PFSK-1 (cell line): ENCODE measurements around the gene UBXN2A. TPM values are rescaled to one million over a fixed set of nuclear protein-coding genes. Genes with fewer than 3 reads are reported as not detected.

Source experiments
- FOXP2 ChIP-seq: optimal IDR thresholded peaks from 2 replicates; pipeline ENCODE3; 2011; ENCODE audit warnings: borderline replicate concordance, control low read depth, inconsistent platforms; ENCODE audit not compliant: insufficient read depth; ENCODE audit errors: extremely low read length, extremely low read depth
- POLR2AphosphoS5 ChIP-seq: IDR thresholded peaks from 2 replicates; pipeline ENCODE4 v1.6.1; 2012; ENCODE audit warnings: low read depth, mild to moderate bottlenecking, control low read depth, low read length, moderate library complexity
- REST ChIP-seq, 2 experiments: IDR thresholded peaks; 2 replicates each; pipeline versions ENCODE4 v1.6.1 to v1.8.0; 2011 to 2012; ENCODE audit warnings: low read depth in 2 of 2, low read length in 2 of 2, control low read depth in 1 of 2, inconsistent platforms in 1 of 2, mild to moderate bottlenecking in 1 of 2, moderate library complexity in 1 of 2; ENCODE audit not compliant: insufficient read depth in 1 of 2
- SIN3A ChIP-seq: IDR thresholded peaks from 2 replicates; pipeline ENCODE4 v1.6.1; 2012; ENCODE audit warnings: mild to moderate bottlenecking, low read length, moderate library complexity, borderline replicate concordance; ENCODE audit not compliant: insufficient read depth
- TAF1 ChIP-seq: IDR thresholded peaks from 2 replicates; pipeline ENCODE4 v1.6.1; 2012; ENCODE audit warnings: low read length, control low read depth, borderline replicate concordance; ENCODE audit not compliant: insufficient read depth
- polyA plus RNA-seq: library from polyadenylated mRNA; unstranded; fragments of >200 nt; gene quantifications from one replicate; pipeline ENCODE4 v1.2.1, GENCODE V29; 2012; ENCODE audit warnings: low read depth, missing spikeins; ENCODE audit not compliant: insufficient read length

The UBXN2A gene
- 8.6 TPM for polyA plus RNA-seq

- TF ChIP-seq SIN3A, result no peak
- peak; percentile 81 for TF ChIP-seq POLR2AphosphoS5
- TF ChIP-seq FOXP2, result peak; percentile 9
- TF ChIP-seq TAF1, result peak; percentile 74
Observed at GRCh38 chr2:23939987-23940717, at the start of gene UBXN2A. Gene UBXN2A, plus strand, starts transcription at chr2:23940463. Its CDS starts 17,852 bp downstream, at chr2:23958315.

GRCh38 chr2:23900133-23900532, 40.1 kb upstream of the UBXN2A start:
- TF ChIP-seq POLR2AphosphoS5, result no peak
- no peak for TF ChIP-seq FOXP2
- TF ChIP-seq TAF1, result no peak
- TF ChIP-seq REST (IDR thresholded peaks at IDR 0.05; ENCODE audit: insufficient read depth in 1 of 2, low read depth in 2 of 2, low read length in 2 of 2), result no peak
- TF ChIP-seq SIN3A, result no peak

DNA sequence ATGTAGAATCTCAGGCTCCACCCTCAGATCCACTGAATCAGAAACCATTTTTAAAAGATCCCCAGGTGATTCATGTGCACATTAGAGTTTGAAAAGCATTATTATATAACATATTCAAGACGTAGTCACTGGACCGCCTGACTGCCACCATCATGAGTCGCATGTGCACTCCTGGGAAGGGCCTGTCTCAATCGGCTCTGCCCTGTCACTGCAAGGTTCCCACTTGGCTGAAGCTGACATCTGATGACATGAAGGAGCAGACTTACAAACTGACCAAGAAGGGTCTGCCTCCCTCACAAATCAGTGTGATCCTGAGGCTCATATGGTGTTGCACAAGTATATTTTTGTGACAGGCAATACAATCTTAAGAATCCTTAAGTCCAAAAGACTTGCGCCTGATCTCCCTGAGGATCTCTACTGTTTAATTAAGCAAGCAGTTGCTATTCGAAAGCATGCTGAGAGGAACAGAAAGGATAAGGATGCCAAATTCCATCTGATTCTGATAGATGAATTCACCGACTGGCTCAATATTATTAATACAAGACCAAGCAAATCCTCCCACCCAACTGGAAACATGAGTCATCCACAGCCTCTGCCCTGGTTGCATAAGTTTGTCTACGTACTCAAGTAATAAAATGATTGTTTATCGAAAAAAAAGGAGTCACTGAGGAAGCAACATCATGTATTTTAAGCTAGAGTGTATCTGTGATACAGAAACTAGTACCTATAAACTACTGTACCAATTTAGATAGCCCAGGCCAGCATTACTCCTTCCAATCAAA, 39.5 kb upstream of the UBXN2A start:
- TF ChIP-seq TAF1, result no peak
- TF ChIP-seq FOXP2, result no peak
- TF ChIP-seq SIN3A, result no peak
- TF ChIP-seq REST (IDR thresholded peaks at IDR 0.05; ENCODE audit: insufficient read depth in 1 of 2, low read depth in 2 of 2, low read length in 2 of 2), result no peak
- TF ChIP-seq POLR2AphosphoS5, result no peak

DNA sequence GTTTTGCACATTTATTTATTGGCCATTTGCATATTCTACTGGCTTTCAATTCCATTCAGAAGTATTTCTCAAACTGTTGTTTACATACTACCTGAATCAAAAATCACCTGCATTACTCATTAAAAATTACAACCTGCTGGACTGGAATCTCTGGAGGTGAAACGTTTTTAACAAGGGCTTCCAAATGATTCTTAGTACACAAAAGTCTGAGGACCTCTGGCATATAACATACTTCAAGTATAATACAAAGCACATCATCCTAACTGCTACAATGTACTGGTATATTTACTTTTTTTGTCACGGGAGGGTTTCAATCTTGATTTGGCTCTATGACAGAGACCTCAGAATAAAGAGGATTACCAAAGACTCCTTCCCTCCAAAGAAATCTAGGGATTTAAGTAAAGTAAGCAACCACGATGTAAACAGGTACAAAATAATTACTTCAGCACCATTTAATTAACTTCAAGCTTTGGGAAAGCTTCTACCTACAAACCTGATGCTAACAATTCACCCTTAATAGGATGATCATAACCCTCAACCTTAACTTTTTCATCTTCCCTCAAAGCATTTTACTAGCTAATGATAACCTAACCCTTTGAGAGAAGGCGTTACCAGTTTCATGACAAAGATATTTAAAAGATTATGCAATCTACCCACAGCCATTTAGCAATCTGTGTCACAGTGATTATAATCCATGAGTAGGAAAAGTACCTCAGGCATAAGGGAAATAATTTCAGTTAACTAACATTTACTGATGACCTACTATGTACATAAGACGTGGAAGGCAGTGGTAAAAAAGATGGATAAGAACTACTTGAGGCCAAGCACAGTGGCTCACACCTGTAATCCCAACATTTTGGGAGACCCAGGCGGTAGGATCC, 38.1 kb upstream of the UBXN2A start:
- no peak for TF ChIP-seq POLR2AphosphoS5
- TF ChIP-seq SIN3A, result no peak
- no peak for TF ChIP-seq FOXP2
- no peak for TF ChIP-seq REST (IDR thresholded peaks at IDR 0.05; ENCODE audit: insufficient read depth in 1 of 2, low read depth in 2 of 2, low read length in 2 of 2)
- no peak for TF ChIP-seq TAF1

DNA sequence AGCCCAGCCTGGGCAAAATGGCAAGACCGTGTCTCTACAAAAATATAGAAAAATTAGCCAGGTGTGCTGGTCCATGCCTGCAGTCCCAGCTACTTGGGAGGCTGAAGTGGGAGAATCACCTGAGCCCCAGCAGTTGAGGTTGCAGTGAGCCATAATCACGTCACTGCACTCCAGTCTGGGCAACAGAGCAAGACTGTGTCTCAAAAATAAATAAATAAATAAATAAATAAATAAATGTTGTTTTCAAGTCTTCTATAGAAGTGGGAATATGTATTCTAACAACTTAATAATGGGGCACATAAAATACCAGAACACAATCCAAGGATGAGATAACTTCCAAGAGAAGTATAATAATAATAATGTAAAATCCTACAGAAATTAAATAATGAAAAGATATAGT, 37.2 kb upstream of the UBXN2A start:
- TF ChIP-seq POLR2AphosphoS5, result no peak
- TF ChIP-seq FOXP2, result no peak
- no peak for TF ChIP-seq REST (IDR thresholded peaks at IDR 0.05; ENCODE audit: insufficient read depth in 1 of 2, low read depth in 2 of 2, low read length in 2 of 2)
- TF ChIP-seq SIN3A, result no peak
